Measurements from ENCODE around the gene NEU3. TPM values are rescaled to one million over a fixed set of nuclear protein-coding genes. Genes with fewer than 3 reads are reported as not detected.

The NEU3 gene
- total and polyA plus RNA-seq, 8 donors, result 3.1 to 7.2 (median 4.1) TPM

GRCh38 chr11:74990941-74991340 is 2.2 kb downstream of the NEU3 start:
- Histone ChIP-seq H3K27ac (no peak overlapping the region), H3K36me3 (peaks cover 0 to 11% (median 0%) of the 10 kb centered on the region in 3 donors), H3K27me3 (no peaks in the 10 kb centered on the region), H3K4me1 (peaks cover 0 to 8% (median 5%) of the 10 kb centered on the region in 3 donors), H3K4me3 (no peak overlapping the region), H3K9me3 (no peaks in the 10 kb centered on the region)
- intact Hi-C loops (cut with DNase I), result no loop called here
- no peak for ATAC-seq
- FAIRE-seq, result no peak
- DNase-seq, result no peak
- TF ChIP-seq CTCF (IDR thresholded peaks at IDR 0.05), result no peak
- 8 to 14% methylated on average over 1 of the region's 1 CpG for WGBS, 2 donors

- TF ChIP-seq CTCF (IDR thresholded peaks at IDR 0.05), result no peak
- no peak for ATAC-seq
- no peak for FAIRE-seq
- intact Hi-C loops (cut with DNase I), result no loop called here
- Histone ChIP-seq H3K27ac (no peak overlapping the region), H3K4me1 (peaks cover 0 to 8% (median 5%) of the 10 kb centered on the region in 3 donors), H3K27me3 (no peaks in the 10 kb centered on the region), H3K4me3 (no peak overlapping the region), H3K9me3 (no peaks in the 10 kb centered on the region), H3K36me3 (peaks cover 0 to 11% (median 0%) of the 10 kb centered on the region in 3 donors)
- DNase-seq, result no peak
- 94 to 96% methylated on average over 5 of the region's 5 CpGs for WGBS, 2 donors
These were observed 4.1 kb downstream of the NEU3 start for GRCh38 chr11:74992852-74993251.

GRCh38 chr11:75000975-75001354 is 12.2 kb downstream of the NEU3 start:
- no peak overlapping the region for H3K4me3 ChIP-seq
- peaks cover 0 to 11% (median 6%) of the 10 kb centered on the region in 3 donors for H3K36me3 ChIP-seq
- H3K4me1 ChIP-seq, result no peaks in the 10 kb centered on the region
- DNase-seq (no peak), ATAC-seq (no peak), FAIRE-seq (no peak)
- 89 to 95% methylated on average over 3 of the region's 3 CpGs for WGBS, 2 donors
- no peak overlapping the region for H3K27ac ChIP-seq
- no peak for TF ChIP-seq CTCF (IDR thresholded peaks at IDR 0.05)
- intact Hi-C loops (cut with DNase I), result no loop called here
- H3K27me3 ChIP-seq, result no peaks in the 10 kb centered on the region
- H3K9me3 ChIP-seq, result no peaks in the 10 kb centered on the region

GRCh38 chr11:75001686-75002085 is 13.0 kb downstream of the NEU3 start:
- FAIRE-seq, result no peak

More at GRCh38 chr11:75001686-75002085, 13.0 kb downstream of the NEU3 start:
- H3K36me3 ChIP-seq, result peaks cover 0 to 18% (median 13%) of the 10 kb centered on the region in 3 donors
- H3K27ac ChIP-seq, result no peak overlapping the region
- intact Hi-C loops (cut with DNase I), result no loop called here
- H3K9me3 ChIP-seq, result no peaks in the 10 kb centered on the region
- no peak for DNase-seq
- no peaks in the 10 kb centered on the region for H3K27me3 ChIP-seq
- no peak overlapping the region for H3K4me3 ChIP-seq
- WGBS, 2 donors, result 88 to 89% methylated on average over 3 of the region's 3 CpGs
- TF ChIP-seq CTCF (IDR thresholded peaks at IDR 0.05), result no peak
- H3K4me1 ChIP-seq, result no peaks in the 10 kb centered on the region
- ATAC-seq, result no peak
